ENCODE results near the gene ATP6V0A1.

The ATP6V0A1 gene

GRCh38 chr17:42559075-42559474 is 100.4 kb downstream of the ATP6V0A1 start:
- H3K27ac ChIP-seq (ENCODE audit: low read length), result no peak overlapping the region
- no peak overlapping the region for H3K4me3 ChIP-seq (ENCODE audit: low read depth in 1 of 2, low read length in 2 of 2)
- no peaks in the 10 kb centered on the region for H3K9me3 ChIP-seq (ENCODE audit: control insufficient read depth in 1 of 2, low read length in 2 of 2)
- no peaks in the 10 kb centered on the region for H3K27me3 ChIP-seq (ENCODE audit: low read depth, low read length)
- peaks cover 13 to 29% of the 10 kb centered on the region in 2 donors for H3K4me1 ChIP-seq (ENCODE audit: control insufficient read depth in 1 of 2, insufficient read depth in 2 of 2, low read length in 2 of 2)
- peaks cover 0 to 5% of the 10 kb centered on the region in 2 donors for H3K36me3 ChIP-seq (ENCODE audit: control insufficient read depth in 1 of 2, insufficient read depth in 2 of 2, low read length in 2 of 2)

- H3K9me3 ChIP-seq (ENCODE audit: control insufficient read depth in 1 of 2, low read length in 2 of 2), result no peaks in the 10 kb centered on the region
- H3K27me3 ChIP-seq (ENCODE audit: low read depth, low read length), result no peaks in the 10 kb centered on the region
- H3K36me3 ChIP-seq (ENCODE audit: control insufficient read depth in 1 of 2, insufficient read depth in 2 of 2, low read length in 2 of 2), result peaks cover 10 to 16% of the 10 kb centered on the region in 2 donors
- peaks cover 13 to 26% of the 10 kb centered on the region in 2 donors for H3K4me1 ChIP-seq (ENCODE audit: control insufficient read depth in 1 of 2, insufficient read depth in 2 of 2, low read length in 2 of 2)
- H3K4me3 ChIP-seq (ENCODE audit: low read depth in 1 of 2, low read length in 2 of 2), result no peak overlapping the region
- no peak overlapping the region for H3K27ac ChIP-seq (ENCODE audit: low read length)
These were observed 101.6 kb downstream of the ATP6V0A1 start for GRCh38 chr17:42560246-42560645.

- H3K4me3 ChIP-seq (ENCODE audit: low read depth in 1 of 2, low read length in 2 of 2), result peak within 1 kb of the TSS; percentile 98
- H3K9me3 ChIP-seq (ENCODE audit: control insufficient read depth in 1 of 2, low read length in 2 of 2), result no peaks in the 10 kb centered on the region
- H3K4me1 ChIP-seq (ENCODE audit: control insufficient read depth in 1 of 2, insufficient read depth in 2 of 2, low read length in 2 of 2), result peaks cover 13 to 28% of the 10 kb centered on the region in 2 donors
- peak within 1 kb of the TSS; percentile 97 for H3K27ac ChIP-seq (ENCODE audit: low read length)
- H3K36me3 ChIP-seq (ENCODE audit: control insufficient read depth in 1 of 2, insufficient read depth in 2 of 2, low read length in 2 of 2), result peaks cover 14 to 25% of the 10 kb centered on the region in 2 donors
- no peaks in the 10 kb centered on the region for H3K27me3 ChIP-seq (ENCODE audit: low read depth, low read length)
These were observed 103.3 kb downstream of the ATP6V0A1 start, which contains the start of gene COASY for GRCh38 chr17:42561897-42562387. Gene COASY, plus strand, starts transcription at chr17:42562148. Its CDS starts 475 bp downstream, at chr17:42562623.

GRCh38 chr17:42562388-42563142 is 103.9 kb downstream of the ATP6V0A1 start:
- Histone ChIP-seq H3K36me3 (ENCODE audit: control insufficient read depth in 1 of 2, insufficient read depth in 2 of 2, low read length in 2 of 2) (peaks cover 14 to 25% of the 10 kb centered on the region in 2 donors), H3K27me3 (ENCODE audit: low read depth, low read length) (no peaks in the 10 kb centered on the region), H3K4me3 (ENCODE audit: low read depth in 1 of 2, low read length in 2 of 2) (peak overlapping the region; percentile 98), H3K27ac (ENCODE audit: low read length) (peak overlapping the region; percentile 97), H3K4me1 (ENCODE audit: control insufficient read depth in 1 of 2, insufficient read depth in 2 of 2, low read length in 2 of 2) (peaks cover 13 to 32% of the 10 kb centered on the region in 2 donors), H3K9me3 (ENCODE audit: control insufficient read depth in 1 of 2, low read length in 2 of 2) (no peaks in the 10 kb centered on the region)

- Histone ChIP-seq H3K4me1 (ENCODE audit: control insufficient read depth in 1 of 2, insufficient read depth in 2 of 2, low read length in 2 of 2) (peaks cover 13 to 37% of the 10 kb centered on the region in 2 donors), H3K4me3 (ENCODE audit: low read depth in 1 of 2, low read length in 2 of 2) (peak overlapping the region; percentile 98), H3K9me3 (ENCODE audit: control insufficient read depth in 1 of 2, low read length in 2 of 2) (no peaks in the 10 kb centered on the region), H3K36me3 (ENCODE audit: control insufficient read depth in 1 of 2, insufficient read depth in 2 of 2, low read length in 2 of 2) (peaks cover 14 to 25% of the 10 kb centered on the region in 2 donors), H3K27me3 (ENCODE audit: low read depth, low read length) (no peaks in the 10 kb centered on the region), H3K27ac (ENCODE audit: low read length) (peak overlapping the region; percentile 97)
These were observed 104.4 kb downstream of the ATP6V0A1 start for GRCh38 chr17:42563143-42563509.

- Histone ChIP-seq H3K27me3 (ENCODE audit: low read depth, low read length) (no peaks in the 10 kb centered on the region), H3K4me1 (ENCODE audit: control insufficient read depth in 1 of 2, insufficient read depth in 2 of 2, low read length in 2 of 2) (peaks cover 13 to 40% of the 10 kb centered on the region in 2 donors), H3K9me3 (ENCODE audit: control insufficient read depth in 1 of 2, low read length in 2 of 2) (no peaks in the 10 kb centered on the region), H3K27ac (ENCODE audit: low read length) (no peak overlapping the region), H3K4me3 (ENCODE audit: low read depth in 1 of 2, low read length in 2 of 2) (peak overlapping the region; percentile 98), H3K36me3 (ENCODE audit: control insufficient read depth in 1 of 2, insufficient read depth in 2 of 2, low read length in 2 of 2) (peaks cover 14 to 28% of the 10 kb centered on the region in 2 donors)
These were observed 104.9 kb downstream of the ATP6V0A1 start for GRCh38 chr17:42563543-42563942.

DNA sequence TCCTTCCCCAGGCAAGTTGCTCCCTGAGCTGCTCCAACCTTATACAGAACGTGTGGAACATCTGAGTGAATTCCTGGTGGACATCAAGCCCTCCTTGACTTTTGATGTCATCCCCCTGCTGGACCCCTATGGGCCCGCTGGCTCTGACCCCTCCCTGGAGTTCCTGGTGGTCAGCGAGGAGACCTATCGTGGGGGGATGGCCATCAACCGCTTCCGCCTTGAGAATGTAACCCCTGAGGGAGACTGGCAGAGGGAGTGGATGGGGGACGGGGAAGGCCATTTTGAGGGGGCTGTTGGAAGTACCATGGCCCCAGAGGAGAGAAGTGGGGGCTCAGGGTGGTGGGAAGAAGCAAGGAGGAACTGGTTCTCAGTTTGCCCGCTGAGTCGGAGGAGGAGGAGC is 105.3 kb downstream of the ATP6V0A1 start:
- H3K36me3 ChIP-seq (ENCODE audit: control insufficient read depth in 1 of 2, insufficient read depth in 2 of 2, low read length in 2 of 2), result peaks cover 17 to 33% of the 10 kb centered on the region in 2 donors
- H3K27me3 ChIP-seq (ENCODE audit: low read depth, low read length), result no peaks in the 10 kb centered on the region
- H3K27ac ChIP-seq (ENCODE audit: low read length), result no peak overlapping the region
- peaks cover 13 to 40% of the 10 kb centered on the region in 2 donors for H3K4me1 ChIP-seq (ENCODE audit: control insufficient read depth in 1 of 2, insufficient read depth in 2 of 2, low read length in 2 of 2)
- peak overlapping the region in 1 of 2 donors; percentile 98 for H3K4me3 ChIP-seq (ENCODE audit: low read depth in 1 of 2, low read length in 2 of 2)
- no peaks in the 10 kb centered on the region for H3K9me3 ChIP-seq (ENCODE audit: control insufficient read depth in 1 of 2, low read length in 2 of 2)

DNA sequence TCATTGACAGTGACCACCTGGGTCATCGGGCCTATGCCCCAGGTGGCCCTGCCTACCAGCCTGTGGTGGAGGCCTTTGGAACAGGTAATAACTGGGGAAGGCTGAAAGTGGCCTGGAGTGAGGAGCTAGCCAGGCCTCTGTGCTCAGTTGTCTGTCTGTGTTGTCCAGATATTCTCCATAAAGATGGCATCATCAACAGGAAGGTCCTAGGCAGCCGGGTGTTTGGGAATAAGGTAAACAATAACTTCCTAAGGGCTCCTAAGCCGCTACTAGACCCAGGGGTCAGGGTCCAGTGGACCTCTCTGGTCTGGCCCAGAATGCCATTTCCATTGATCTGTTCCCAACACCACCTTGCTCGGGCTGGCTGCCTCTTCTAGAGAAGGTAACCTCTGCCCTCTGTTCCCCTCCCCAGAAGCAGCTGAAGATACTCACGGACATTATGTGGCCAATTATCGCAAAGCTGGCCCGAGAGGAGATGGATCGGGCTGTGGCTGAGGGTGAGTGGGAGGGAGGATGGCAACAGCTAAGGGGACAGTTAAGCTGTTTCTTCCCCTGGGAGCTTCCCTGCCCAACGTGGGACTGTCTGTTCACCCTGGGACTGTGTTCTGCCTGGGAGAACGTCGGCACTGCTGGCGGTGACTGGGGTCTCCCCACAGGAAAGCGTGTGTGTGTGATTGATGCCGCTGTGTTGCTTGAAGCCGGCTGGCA is 106.3 kb downstream of the ATP6V0A1 start:
- Histone ChIP-seq H3K9me3 (ENCODE audit: control insufficient read depth in 1 of 2, low read length in 2 of 2) (no peaks in the 10 kb centered on the region), H3K36me3 (ENCODE audit: control insufficient read depth in 1 of 2, insufficient read depth in 2 of 2, low read length in 2 of 2) (peaks cover 27 to 43% of the 10 kb centered on the region in 2 donors), H3K4me3 (ENCODE audit: low read depth in 1 of 2, low read length in 2 of 2) (no peak overlapping the region), H3K27me3 (ENCODE audit: low read depth, low read length) (no peaks in the 10 kb centered on the region), H3K27ac (ENCODE audit: low read length) (no peak overlapping the region), H3K4me1 (ENCODE audit: control insufficient read depth in 1 of 2, insufficient read depth in 2 of 2, low read length in 2 of 2) (peaks cover 13 to 40% of the 10 kb centered on the region in 2 donors)

- Histone ChIP-seq H3K9me3 (ENCODE audit: control insufficient read depth in 1 of 2, low read length in 2 of 2) (no peaks in the 10 kb centered on the region), H3K27me3 (ENCODE audit: low read depth, low read length) (no peaks in the 10 kb centered on the region), H3K27ac (ENCODE audit: low read length) (peak overlapping the region; percentile 51), H3K36me3 (ENCODE audit: control insufficient read depth in 1 of 2, insufficient read depth in 2 of 2, low read length in 2 of 2) (peaks cover 33 to 49% of the 10 kb centered on the region in 2 donors), H3K4me1 (ENCODE audit: control insufficient read depth in 1 of 2, insufficient read depth in 2 of 2, low read length in 2 of 2) (peaks cover 13 to 40% of the 10 kb centered on the region in 2 donors), H3K4me3 (ENCODE audit: low read depth in 1 of 2, low read length in 2 of 2) (no peak overlapping the region)
These were observed 107.0 kb downstream of the ATP6V0A1 start for GRCh38 chr17:42565523-42566214.

DNA sequence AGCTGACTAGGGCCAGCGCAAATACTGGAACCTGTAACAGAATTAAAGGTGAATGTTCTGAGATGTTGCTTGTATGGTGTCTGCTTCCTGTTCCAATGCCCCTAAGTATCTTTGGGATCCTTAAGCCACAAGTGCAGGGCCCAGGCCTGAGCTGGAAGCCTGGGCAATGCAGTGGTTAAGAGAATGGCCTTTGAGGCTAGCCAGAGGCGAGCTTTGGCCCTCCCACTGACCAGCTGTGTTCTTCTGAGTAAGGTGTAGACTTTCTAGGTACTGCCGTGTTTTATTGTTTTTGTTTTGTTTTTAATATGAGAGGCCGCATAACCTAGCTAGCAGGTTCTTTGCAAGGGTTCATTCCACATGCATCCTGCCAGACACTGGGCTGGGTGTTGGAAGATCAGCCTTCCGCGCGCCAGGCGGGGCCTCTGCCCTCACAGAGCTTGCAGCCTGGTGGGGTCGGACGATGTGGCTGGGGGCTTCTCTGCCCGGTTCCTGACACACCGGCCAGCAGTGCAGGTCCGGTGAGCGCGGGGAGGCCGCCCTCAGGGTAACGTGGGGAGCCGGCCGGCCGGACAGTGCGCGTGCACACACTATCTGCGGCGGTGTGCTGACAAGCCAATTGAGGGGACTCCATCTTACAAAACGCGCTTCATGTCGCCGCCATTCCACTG is 107.7 kb downstream of the ATP6V0A1 start:
- Histone ChIP-seq H3K9me3 (ENCODE audit: control insufficient read depth in 1 of 2, low read length in 2 of 2) (no peaks in the 10 kb centered on the region), H3K4me1 (ENCODE audit: control insufficient read depth in 1 of 2, insufficient read depth in 2 of 2, low read length in 2 of 2) (peaks cover 13 to 40% of the 10 kb centered on the region in 2 donors), H3K27ac (ENCODE audit: low read length) (peak overlapping the region; percentile 51), H3K27me3 (ENCODE audit: low read depth, low read length) (no peaks in the 10 kb centered on the region), H3K36me3 (ENCODE audit: control insufficient read depth in 1 of 2, insufficient read depth in 2 of 2, low read length in 2 of 2) (peaks cover 35 to 54% of the 10 kb centered on the region in 2 donors), H3K4me3 (ENCODE audit: low read depth in 1 of 2, low read length in 2 of 2) (peak overlapping the region; percentile 58 to 91)

All from muscle layer of duodenum (tissue), 2 donors.